T-helper 1 cell treated with Interleukin-12 subunit alpha and Interleukin-12 subunit beta and Interleukin-4 antibody, amounts not matched to agents 30 μg/mL and 1 μg/mL, for 36 hours (primary cell): ENCODE measurements around the gene DLK1.

Experiments used
- H3K27ac Mint-ChIP-seq: one replicate; pipeline ENCODE4 v1.8.0; 2021; ENCODE audit warnings: mild to moderate bottlenecking, mixed read lengths
- H3K27me3 Mint-ChIP-seq: one replicate; pipeline ENCODE4 v1.8.0; 2021; ENCODE audit warnings: low read depth, mixed read lengths
- H3K36me3 Mint-ChIP-seq: one replicate; pipeline ENCODE4 v1.8.0; 2021; ENCODE audit warnings: low read depth, mixed read lengths
- H3K4me1 Mint-ChIP-seq: one replicate; pipeline ENCODE4 v1.8.0; 2021; ENCODE audit warnings: low read depth, mixed read lengths
- H3K4me3 Mint-ChIP-seq: one replicate; pipeline ENCODE4 v1.8.0; 2021; ENCODE audit warnings: mild to moderate bottlenecking, moderate library complexity, mixed read lengths
- H3K9me3 Mint-ChIP-seq: one replicate; pipeline ENCODE4 v1.8.0; 2021; ENCODE audit warnings: mixed read lengths

DLK1 gene

DNA sequence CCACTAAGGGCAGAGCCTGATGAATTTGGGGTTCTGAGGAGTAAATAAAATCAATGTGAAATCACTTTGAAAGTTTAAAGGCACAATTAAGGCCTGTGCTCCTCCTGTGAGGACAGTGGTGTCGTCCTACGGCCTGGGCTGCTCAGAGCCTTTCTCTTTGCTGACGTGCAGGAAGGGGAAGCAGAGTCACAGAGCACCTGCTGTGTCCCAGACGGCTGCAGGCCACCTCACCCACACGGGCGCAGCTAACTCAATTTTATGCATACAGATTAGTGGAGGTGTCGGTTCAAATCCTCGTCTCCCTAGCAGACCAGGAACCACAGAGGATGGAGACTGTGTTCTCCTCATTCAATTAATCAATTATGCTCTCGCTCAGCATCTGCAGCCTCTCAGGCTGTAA, 11.4 kb upstream of the DLK1 start:
- Mint-ChIP-seq H3K27me3 (peaks cover 12% of the 10 kb centered on the region), H3K4me3 (no peak overlapping the region), H3K9me3 (no peaks in the 10 kb centered on the region), H3K27ac (no peak overlapping the region), H3K36me3 (no peaks in the 10 kb centered on the region), H3K4me1 (no peaks in the 10 kb centered on the region)

DNA sequence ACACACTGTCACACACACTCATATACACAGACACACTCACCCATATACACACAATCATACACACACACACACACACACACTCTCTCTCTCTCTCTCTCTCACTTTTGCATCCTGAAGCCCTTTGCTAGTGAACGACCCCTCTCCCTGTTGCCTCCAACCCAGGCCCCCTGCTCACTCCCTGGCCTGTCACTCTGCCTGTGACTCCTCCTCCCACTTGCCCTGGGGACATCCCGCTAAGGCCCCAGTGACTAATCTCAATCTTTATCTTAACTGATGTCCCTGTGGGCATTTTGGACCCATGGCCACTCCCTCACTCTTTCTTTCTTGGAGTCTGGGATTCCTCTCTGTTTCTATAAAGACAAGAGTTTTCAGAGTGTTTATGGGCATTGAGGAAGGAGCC, 10.9 kb upstream of the DLK1 start:
- H3K4me1 Mint-ChIP-seq = no peaks in the 10 kb centered on the region
- no peaks in the 10 kb centered on the region for H3K36me3 Mint-ChIP-seq
- H3K27me3 Mint-ChIP-seq = peaks cover 7% of the 10 kb centered on the region
- no peak overlapping the region for H3K27ac Mint-ChIP-seq
- H3K9me3 Mint-ChIP-seq = no peaks in the 10 kb centered on the region
- H3K4me3 Mint-ChIP-seq = no peak overlapping the region

DNA sequence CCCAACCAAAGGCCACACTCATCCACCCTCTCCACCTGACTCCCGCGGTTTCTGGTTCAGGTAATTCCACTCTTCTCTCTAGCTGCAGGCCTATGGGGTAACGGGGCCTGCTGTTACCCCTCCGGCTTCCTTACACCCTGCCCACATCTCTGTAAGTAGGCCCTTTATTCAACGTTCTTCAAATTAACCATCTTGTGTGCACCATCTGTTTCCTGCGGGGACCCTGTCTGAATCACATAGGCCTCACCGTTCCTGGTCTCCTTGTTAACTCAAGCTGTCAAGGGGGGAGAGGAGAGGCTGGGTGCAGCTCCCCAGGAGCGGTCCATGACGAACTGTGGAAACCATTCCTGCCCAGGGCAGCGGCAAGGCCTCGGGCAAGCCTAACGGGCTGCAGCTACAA, 9.3 kb upstream of the DLK1 start:
- H3K4me3 Mint-ChIP-seq = no peak overlapping the region
- peaks cover 6% of the 10 kb centered on the region for H3K27me3 Mint-ChIP-seq

DNA sequence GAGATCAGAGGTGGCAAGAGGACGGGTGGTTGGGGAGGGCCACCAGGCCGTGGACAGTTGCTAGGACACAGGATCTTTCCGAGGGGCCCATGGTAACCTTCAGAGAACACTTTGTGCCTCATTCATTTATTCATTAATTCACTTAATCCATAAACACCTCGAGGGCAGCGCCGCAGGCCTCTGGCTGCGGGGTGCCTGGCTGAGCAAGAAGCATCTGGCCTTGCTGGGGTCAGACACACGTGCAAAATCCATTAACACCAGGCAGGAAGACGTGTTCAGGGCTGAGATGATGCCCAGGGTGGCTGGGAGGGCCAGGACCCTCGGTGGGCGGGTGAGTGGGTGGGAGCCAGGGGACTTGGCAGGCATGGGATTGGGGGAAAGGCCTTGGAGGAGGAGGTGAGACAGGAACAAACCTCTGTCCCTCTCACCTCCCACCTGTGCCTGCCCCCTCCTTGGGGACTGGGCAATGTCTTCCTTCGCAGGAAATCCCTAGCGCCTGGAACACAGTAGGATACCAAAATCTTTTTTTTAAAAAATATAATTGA, 6.6 kb upstream of the DLK1 start:
- Mint-ChIP-seq H3K36me3 (no peaks in the 10 kb centered on the region), H3K27me3 (peaks cover 3% of the 10 kb centered on the region), H3K4me3 (no peak overlapping the region), H3K9me3 (no peaks in the 10 kb centered on the region), H3K4me1 (no peaks in the 10 kb centered on the region), H3K27ac (no peak overlapping the region)

More for the DNA sequence above, 9.3 kb upstream of the DLK1 start:
- Mint-ChIP-seq H3K4me1 (no peaks in the 10 kb centered on the region), H3K9me3 (no peaks in the 10 kb centered on the region), H3K36me3 (no peaks in the 10 kb centered on the region), H3K27ac (no peak overlapping the region)

DNA sequence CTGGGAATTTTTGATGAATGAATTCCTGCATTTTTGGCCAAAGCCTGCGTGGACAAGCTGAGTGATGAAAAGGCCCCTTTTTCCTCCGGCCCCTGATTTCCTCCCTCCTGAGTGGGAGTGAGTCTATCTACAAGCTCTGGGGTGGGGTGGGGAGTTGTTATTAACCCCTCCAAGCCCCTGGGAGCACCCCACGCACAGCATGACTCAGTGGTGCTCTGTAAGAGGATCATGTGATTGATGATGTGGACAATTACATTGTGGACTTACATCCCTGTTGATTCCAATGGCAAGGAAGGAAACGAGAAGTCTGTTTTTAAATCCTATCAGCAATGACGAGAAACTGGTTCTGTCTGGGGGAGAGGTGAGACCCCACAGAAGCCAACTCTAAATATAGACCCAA, 5.1 kb upstream of the DLK1 start:
- H3K4me1 Mint-ChIP-seq = no peaks in the 10 kb centered on the region
- H3K9me3 Mint-ChIP-seq = no peaks in the 10 kb centered on the region
- no peak overlapping the region for H3K4me3 Mint-ChIP-seq
- H3K36me3 Mint-ChIP-seq = no peaks in the 10 kb centered on the region
- peaks cover 14% of the 10 kb centered on the region for H3K27me3 Mint-ChIP-seq
- no peak overlapping the region for H3K27ac Mint-ChIP-seq

DNA sequence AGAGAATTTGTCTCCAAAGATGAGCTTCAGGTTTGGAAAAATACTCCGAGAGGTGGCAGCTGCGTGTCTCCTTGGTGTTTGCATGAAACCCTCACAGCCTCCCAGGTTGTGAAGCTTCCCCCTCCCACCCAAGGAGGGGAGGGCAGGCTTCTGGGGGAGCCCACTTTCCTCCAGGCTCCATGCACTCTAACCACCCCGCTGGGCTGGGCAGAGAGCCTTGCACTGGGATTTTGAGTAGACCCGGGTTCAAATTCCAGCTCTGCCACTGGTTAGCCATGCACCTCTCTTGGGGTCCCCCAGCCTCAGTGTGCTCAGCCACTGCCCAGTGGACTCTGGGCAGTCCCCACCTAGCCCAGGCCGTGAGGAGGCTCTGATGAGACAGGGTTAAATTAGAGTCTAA, 4.3 kb upstream of the DLK1 start:
- no peaks in the 10 kb centered on the region for H3K9me3 Mint-ChIP-seq
- H3K4me3 Mint-ChIP-seq = no peak overlapping the region
- no peaks in the 10 kb centered on the region for H3K4me1 Mint-ChIP-seq
- peaks cover 17% of the 10 kb centered on the region for H3K27me3 Mint-ChIP-seq
- H3K27ac Mint-ChIP-seq = no peak overlapping the region
- no peaks in the 10 kb centered on the region for H3K36me3 Mint-ChIP-seq

DNA sequence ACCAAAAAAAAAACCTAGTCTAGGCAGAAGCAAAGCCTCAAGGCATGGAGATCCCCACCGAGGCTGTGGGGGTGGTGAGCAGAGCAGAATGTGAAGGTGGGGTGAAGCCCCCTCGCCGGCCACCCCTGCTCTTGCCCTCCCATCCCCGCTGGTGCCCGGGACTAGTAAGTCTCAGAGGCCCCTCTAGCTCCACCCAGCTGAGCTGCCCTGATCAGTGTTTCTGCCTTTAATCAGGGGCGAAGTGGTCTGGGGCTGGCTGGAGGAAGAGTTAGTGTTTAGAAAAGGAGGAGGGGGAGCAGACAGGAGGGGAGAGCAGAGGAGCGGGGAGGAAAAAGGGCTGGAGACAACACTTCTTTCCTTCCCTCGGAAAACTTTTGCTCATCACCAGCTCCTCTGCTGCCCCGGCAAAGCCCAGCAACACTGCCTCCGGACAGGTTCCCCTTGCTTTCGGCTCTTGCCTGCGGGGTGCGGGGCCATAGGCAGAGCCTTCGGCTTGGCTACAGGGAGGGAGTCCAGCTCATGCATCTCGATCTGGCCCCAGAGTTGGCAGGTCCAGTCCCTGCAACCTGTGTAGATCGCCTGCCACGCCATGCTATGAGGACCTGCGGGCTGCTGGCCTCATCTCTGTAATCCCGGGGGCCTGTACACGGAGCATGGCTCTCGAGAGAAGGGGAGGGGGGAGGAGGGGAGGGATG, 3.4 kb upstream of the DLK1 start:
- Mint-ChIP-seq H3K27me3 (peaks cover 23% of the 10 kb centered on the region), H3K36me3 (no peaks in the 10 kb centered on the region), H3K27ac (no peak overlapping the region), H3K4me3 (no peak overlapping the region), H3K9me3 (no peaks in the 10 kb centered on the region), H3K4me1 (no peaks in the 10 kb centered on the region)

DNA sequence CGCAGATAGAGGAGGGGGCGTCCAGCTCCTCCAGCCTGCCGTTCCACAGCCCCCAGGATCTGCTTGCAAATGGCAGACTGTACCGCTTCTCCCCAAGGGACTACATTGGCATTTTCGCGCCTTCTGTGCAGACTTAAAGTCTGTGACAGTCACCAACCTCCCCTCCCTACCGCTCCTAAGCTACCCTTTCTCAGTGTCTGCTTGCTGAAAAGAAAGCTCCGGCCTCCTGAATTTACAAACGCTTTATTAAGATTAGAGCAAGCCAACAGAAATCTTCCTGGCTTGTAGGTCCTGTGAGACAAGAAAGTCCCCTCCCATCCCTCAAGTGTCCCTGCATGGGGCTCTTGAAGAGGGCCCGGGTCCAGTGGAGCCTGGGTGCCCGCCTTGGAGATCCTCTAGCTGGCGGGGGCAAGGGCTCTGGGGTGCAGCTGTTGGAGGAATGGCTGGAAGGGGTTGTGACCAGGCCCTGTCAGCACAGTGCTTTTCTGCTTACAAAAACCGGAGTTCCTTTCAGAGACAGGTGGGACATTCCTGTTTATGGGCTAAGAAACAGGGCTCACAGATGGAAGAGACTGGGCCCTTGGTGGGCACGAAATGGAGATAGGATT, 2.8 kb upstream of the DLK1 start:
- peaks cover 26% of the 10 kb centered on the region for H3K27me3 Mint-ChIP-seq
- H3K9me3 Mint-ChIP-seq = no peaks in the 10 kb centered on the region
- H3K27ac Mint-ChIP-seq = no peak overlapping the region
- no peak overlapping the region for H3K4me3 Mint-ChIP-seq
- no peaks in the 10 kb centered on the region for H3K36me3 Mint-ChIP-seq
- no peaks in the 10 kb centered on the region for H3K4me1 Mint-ChIP-seq

DNA sequence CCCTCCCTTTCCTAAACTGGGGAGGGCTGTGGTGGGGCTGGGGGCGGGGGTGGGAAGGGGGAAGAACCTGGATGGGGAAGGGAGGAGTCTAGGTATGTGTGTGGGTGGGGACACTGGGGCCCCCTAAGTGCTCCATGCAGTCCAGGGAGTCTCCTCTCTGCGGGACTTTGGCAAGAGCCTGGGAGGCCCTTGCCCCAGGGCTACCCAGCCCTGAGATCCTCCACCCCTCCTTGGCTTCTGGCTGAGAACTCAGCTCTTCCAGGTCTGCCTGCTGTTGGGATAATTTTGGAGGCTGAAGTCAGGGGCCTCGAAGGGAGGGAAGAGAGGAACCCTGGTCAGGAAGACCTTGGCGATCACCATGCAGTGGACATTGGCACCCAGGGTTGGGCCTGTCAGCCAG, 2.2 kb upstream of the DLK1 start:
- Mint-ChIP-seq H3K27ac (no peak overlapping the region), H3K9me3 (no peaks in the 10 kb centered on the region), H3K4me3 (no peak overlapping the region), H3K36me3 (no peaks in the 10 kb centered on the region), H3K4me1 (no peaks in the 10 kb centered on the region), H3K27me3 (peaks cover 30% of the 10 kb centered on the region)

DNA sequence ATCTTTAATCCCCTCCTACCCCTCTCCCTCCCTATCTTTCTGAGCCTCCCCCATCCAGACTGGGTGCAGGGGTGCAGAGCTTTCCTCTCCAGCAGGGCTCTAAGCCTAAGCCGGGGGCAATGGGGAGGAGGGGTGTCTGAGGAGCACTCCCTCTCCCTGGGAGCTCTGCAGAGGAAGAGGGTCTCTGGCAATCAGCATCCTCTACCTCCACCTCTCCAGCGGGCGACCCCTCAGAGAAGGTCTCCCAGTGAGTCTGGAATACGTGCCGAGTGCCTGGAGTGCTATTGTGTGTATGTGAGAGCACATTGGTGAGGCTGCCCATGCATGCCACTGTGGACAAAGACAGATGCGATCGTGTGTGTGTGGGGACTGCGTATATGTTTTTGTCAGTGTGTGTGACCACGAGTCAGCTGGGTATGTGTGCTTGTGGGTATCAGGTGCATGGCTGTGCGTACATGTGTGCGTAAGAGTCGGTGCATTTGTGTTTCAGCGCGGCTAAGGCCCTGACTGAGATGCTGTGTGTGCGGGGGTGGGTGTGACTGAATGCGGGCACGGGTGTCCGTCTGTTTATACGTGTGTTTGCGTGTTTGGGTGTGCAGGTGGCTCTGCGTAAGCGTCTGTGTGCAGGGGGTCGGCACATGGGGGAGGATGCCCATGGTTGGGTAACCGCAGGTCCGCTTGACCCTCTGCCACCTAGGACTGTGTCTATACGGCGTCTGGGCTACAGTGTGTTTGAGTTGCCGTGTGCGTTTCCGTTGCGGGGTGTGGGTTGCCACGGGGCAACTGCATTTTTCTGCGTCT, 905 bp upstream of the DLK1 start:
- Mint-ChIP-seq H3K36me3 (no peaks in the 10 kb centered on the region), H3K4me1 (no peaks in the 10 kb centered on the region), H3K4me3 (no peak overlapping the region), H3K9me3 (no peaks in the 10 kb centered on the region), H3K27ac (no peak overlapping the region), H3K27me3 (peaks cover 30% of the 10 kb centered on the region)

DNA sequence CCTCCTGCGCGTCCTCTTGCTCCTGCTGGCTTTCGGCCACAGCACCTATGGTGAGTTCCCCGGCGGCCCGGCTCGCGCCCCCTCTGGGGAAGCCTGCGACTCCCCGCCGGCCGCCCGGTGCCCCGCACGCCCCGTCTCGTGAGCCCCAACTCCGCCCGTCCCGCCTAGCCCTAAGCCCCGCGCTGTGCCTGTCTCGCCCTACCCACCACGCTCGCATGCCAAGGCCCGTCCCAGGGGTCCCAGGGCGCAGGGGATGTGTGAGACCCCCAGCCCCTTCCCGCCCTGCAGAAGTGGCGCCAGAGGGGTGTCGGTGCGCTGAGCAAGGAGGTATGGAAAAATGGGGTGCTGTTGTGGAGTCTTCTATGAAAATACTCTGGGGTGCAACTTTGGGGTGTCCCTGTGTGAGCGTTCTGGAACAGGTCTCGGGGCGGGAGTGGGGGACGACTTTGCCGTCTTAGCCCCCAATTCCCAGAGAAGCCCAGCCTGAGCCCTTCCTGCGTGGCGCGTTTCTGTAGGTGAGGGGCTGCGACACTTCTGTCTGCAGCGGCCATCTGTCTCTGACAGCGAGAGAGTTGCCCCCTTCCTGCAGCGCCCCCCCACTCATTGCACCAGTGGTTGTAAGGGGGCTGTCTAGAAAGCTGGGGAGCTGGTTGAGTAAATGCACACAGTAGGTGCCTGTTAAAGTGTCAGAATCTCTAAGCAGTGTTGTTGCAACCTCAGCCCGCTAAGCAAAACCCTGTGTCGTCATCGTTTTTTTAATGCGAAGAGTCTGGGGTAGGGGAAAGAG, 587 bp downstream of the DLK1 start:
- no peaks in the 10 kb centered on the region for H3K4me1 Mint-ChIP-seq
- H3K27ac Mint-ChIP-seq = no peak overlapping the region
- H3K27me3 Mint-ChIP-seq = peaks cover 30% of the 10 kb centered on the region
- no peaks in the 10 kb centered on the region for H3K36me3 Mint-ChIP-seq
- no peaks in the 10 kb centered on the region for H3K9me3 Mint-ChIP-seq
- H3K4me3 Mint-ChIP-seq = no peak overlapping the region

DNA sequence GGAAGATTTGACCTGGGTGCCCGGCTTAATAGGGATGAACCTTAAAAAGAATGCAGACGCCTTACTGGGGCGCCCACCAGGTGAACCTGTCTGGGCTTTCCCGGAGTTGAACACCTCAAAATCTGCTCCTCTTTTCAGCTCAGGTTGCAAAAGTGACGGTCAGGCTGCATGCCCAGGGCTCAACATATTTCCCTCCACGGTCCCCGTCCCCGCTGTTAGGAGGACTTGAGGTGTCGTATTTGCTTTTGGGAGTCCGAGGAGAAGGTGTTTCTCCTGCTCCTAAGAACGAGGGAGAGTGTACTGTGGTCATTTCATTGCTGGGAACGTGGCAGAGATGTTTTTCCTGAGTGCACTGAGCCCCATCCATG, 1.2 kb downstream of the DLK1 start:
- peaks cover 30% of the 10 kb centered on the region for H3K27me3 Mint-ChIP-seq
- no peak overlapping the region for H3K4me3 Mint-ChIP-seq
- no peaks in the 10 kb centered on the region for H3K9me3 Mint-ChIP-seq
- H3K27ac Mint-ChIP-seq = no peak overlapping the region
- no peaks in the 10 kb centered on the region for H3K4me1 Mint-ChIP-seq
- H3K36me3 Mint-ChIP-seq = no peaks in the 10 kb centered on the region

DNA sequence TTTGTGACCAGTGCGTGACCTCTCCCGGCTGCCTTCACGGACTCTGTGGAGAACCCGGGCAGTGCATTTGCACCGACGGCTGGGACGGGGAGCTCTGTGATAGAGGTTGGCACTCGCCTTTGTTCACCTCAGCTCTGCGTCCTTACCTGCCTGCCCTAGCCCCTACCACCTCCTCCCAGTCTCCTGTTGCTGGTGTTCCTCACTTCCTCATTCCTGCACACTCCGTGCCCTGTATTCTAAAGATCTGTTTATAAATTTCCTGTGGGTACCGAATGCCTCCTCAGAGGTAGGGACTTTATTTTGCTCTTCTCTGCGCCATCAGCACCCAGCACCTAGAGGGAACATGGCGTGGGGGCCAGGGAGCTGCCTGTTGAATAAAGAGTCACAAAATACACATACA, 2.3 kb downstream of the DLK1 start:
- peaks cover 30% of the 10 kb centered on the region for H3K27me3 Mint-ChIP-seq
- H3K27ac Mint-ChIP-seq = no peak overlapping the region
- H3K36me3 Mint-ChIP-seq = no peaks in the 10 kb centered on the region
- no peaks in the 10 kb centered on the region for H3K4me1 Mint-ChIP-seq
- no peaks in the 10 kb centered on the region for H3K9me3 Mint-ChIP-seq
- H3K4me3 Mint-ChIP-seq = no peak overlapping the region

DNA sequence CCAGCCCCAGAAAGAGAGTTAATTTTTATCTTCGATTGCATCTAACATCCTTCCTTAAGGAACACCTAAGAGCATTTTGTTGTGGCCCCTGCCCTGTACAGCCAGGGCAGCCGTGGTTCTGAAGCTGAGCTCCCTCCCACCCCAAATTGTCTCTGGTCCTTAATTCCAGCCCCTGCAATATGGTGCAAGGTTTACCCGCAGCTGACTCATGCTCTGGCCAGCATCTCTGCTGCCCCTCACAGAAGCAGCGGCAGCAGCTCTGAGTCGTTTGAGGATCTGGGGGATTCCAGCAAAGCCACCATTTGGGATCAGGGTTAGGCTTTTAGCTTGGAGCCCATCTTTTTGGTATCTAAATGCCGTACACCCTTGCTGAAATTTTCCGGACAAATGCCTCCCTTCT, 3.3 kb downstream of the DLK1 start:
- H3K27me3 Mint-ChIP-seq = peaks cover 30% of the 10 kb centered on the region
- no peak overlapping the region for H3K4me3 Mint-ChIP-seq
- no peak overlapping the region for H3K27ac Mint-ChIP-seq
- no peaks in the 10 kb centered on the region for H3K4me1 Mint-ChIP-seq
- H3K36me3 Mint-ChIP-seq = no peaks in the 10 kb centered on the region
- H3K9me3 Mint-ChIP-seq = no peaks in the 10 kb centered on the region
